Activated CD8-positive, alpha-beta T cell treated with anti-CD3 and anti-CD28 coated beads for 36 hours (primary cell): ENCODE measurements around the gene CASQ2. TPM values are rescaled to one million over a fixed set of nuclear protein-coding genes. Genes with fewer than 3 reads are reported as not detected.

ENCODE experiments used
- ATAC-seq: fragments of 200-7000 bp; cut with Tn5 transposase; one replicate; pipeline ENCODE4 v1.10.0; 2021; ENCODE audit warnings: mild to moderate bottlenecking, moderate library complexity
- CTCF ChIA-PET: fragments of 350-600 bp; sonication (Branson Sonifier 250); formaldehyde crosslinking; loops from one replicate; lab custom pipeline; 2021; ENCODE audit warnings: antibody characterized with exemption; lab: Charles Lee
- POLR2A ChIA-PET: fragments of 350-600 bp; sonication (Branson Sonifier 250); formaldehyde crosslinking; loops from one replicate; lab custom pipeline; 2021; ENCODE audit warnings: antibody characterized with exemption; lab: Charles Lee
- DNase-seq: peaks from one replicate; pipeline ENCODE4 v3.0.0-alpha.2; 2020
- H3K27ac Mint-ChIP-seq: one replicate; pipeline ENCODE4 v1.8.0; 2021; ENCODE audit warnings: mild to moderate bottlenecking, mixed read lengths
- H3K27me3 Mint-ChIP-seq: one replicate; pipeline ENCODE4 v1.8.0; 2021; ENCODE audit warnings: mixed read lengths
- H3K36me3 Mint-ChIP-seq: one replicate; pipeline ENCODE4 v1.8.0; 2021; ENCODE audit warnings: low read depth, mixed read lengths
- H3K4me1 Mint-ChIP-seq: one replicate; pipeline ENCODE4 v1.8.0; 2021; ENCODE audit warnings: low read depth, mixed read lengths
- H3K4me3 Mint-ChIP-seq: one replicate; pipeline ENCODE4 v1.8.0; 2021; ENCODE audit warnings: mild to moderate bottlenecking, moderate library complexity, mixed read lengths
- H3K9me3 Mint-ChIP-seq: one replicate; pipeline ENCODE4 v1.8.0; 2021; ENCODE audit warnings: mixed read lengths
- CTCF ChIP-seq: fragments of 200-600 bp; IDR thresholded peaks from one replicate; pipeline ENCODE4 v1.8.0; 2022; ENCODE audit warnings: antibody characterized with exemption, mild to moderate bottlenecking
- intact Hi-C: fragments of 100-400 bp; cut with micrococcal nuclease; formaldehyde crosslinking; loops from one replicate; pipeline ENCODE4 v1.10.0; 2022
- total RNA-seq, 2 experiments: library from RNA; stranded (reverse); gene quantifications; one replicate each; pipeline ENCODE4 v1.2.3, GENCODE V29; 2021

CASQ2 gene
- total RNA-seq, 2 experiments from 2014 or later = not detected

GRCh38 chr1:115753361-115753760, 15.2 kb downstream of the CASQ2 start:
- TF ChIP-seq CTCF = no peak
- Mint-ChIP-seq H3K4me3 (no peak overlapping the region), H3K9me3 (no peaks in the 10 kb centered on the region), H3K27me3 (peaks cover 10% of the 10 kb centered on the region), H3K27ac (no peak overlapping the region), H3K4me1 (no peaks in the 10 kb centered on the region), H3K36me3 (no peaks in the 10 kb centered on the region)
- no peak for ATAC-seq
- CTCF ChIA-PET = no interaction called here
- intact Hi-C loops = no loop called here
- DNase-seq = no peak
- POLR2A ChIA-PET = no interaction called here

GRCh38 chr1:115748401-115749150, 19.9 kb downstream of the CASQ2 start:
- H3K4me1 Mint-ChIP-seq = no peaks in the 10 kb centered on the region
- H3K36me3 Mint-ChIP-seq = no peaks in the 10 kb centered on the region
- peaks cover 16% of the 10 kb centered on the region for H3K27me3 Mint-ChIP-seq
- no peak overlapping the region for H3K4me3 Mint-ChIP-seq
- TF ChIP-seq CTCF = no peak
- ATAC-seq (no peak), DNase-seq (no peak)
- no peaks in the 10 kb centered on the region for H3K9me3 Mint-ChIP-seq
- CTCF ChIA-PET = no interaction called here
- no peak overlapping the region for H3K27ac Mint-ChIP-seq
- POLR2A ChIA-PET = no interaction called here
- intact Hi-C loops = no loop called here

GRCh38 chr1:115746021-115746690, 22.4 kb downstream of the CASQ2 start:
- H3K4me3 Mint-ChIP-seq = no peak overlapping the region
- TF ChIP-seq CTCF = no peak
- no peak overlapping the region for H3K27ac Mint-ChIP-seq
- DNase-seq = no peak
- H3K9me3 Mint-ChIP-seq = no peaks in the 10 kb centered on the region
- CTCF ChIA-PET = no interaction called here
- POLR2A ChIA-PET = no interaction called here
- intact Hi-C loops = no loop called here
- no peak for ATAC-seq
- peaks cover 12% of the 10 kb centered on the region for H3K27me3 Mint-ChIP-seq
- H3K36me3 Mint-ChIP-seq = no peaks in the 10 kb centered on the region
- H3K4me1 Mint-ChIP-seq = no peaks in the 10 kb centered on the region

GRCh38 chr1:115744646-115745275, 23.8 kb downstream of the CASQ2 start:
- H3K4me1 Mint-ChIP-seq = no peaks in the 10 kb centered on the region
- H3K27me3 Mint-ChIP-seq = peaks cover 11% of the 10 kb centered on the region
- TF ChIP-seq CTCF = no peak
- ChIA-PET POLR2A (no interaction called here), CTCF (no interaction called here)
- ATAC-seq (no peak), DNase-seq (no peak)
- no peaks in the 10 kb centered on the region for H3K9me3 Mint-ChIP-seq
- H3K36me3 Mint-ChIP-seq = no peaks in the 10 kb centered on the region
- intact Hi-C loops = no loop called here
- no peak overlapping the region for H3K4me3 Mint-ChIP-seq
- no peak overlapping the region for H3K27ac Mint-ChIP-seq

- no peak for DNase-seq
- Mint-ChIP-seq H3K9me3 (no peaks in the 10 kb centered on the region), H3K27ac (no peak overlapping the region), H3K36me3 (no peaks in the 10 kb centered on the region), H3K4me3 (no peak overlapping the region), H3K4me1 (no peaks in the 10 kb centered on the region), H3K27me3 (peaks cover 9% of the 10 kb centered on the region)
- CTCF ChIA-PET = no interaction called here
- no peak for TF ChIP-seq CTCF
- no peak for ATAC-seq
- intact Hi-C loops = no loop called here
- POLR2A ChIA-PET = no interaction called here
Measured at GRCh38 chr1:115740811-115741210, 27.7 kb downstream of the CASQ2 start.
